CD1c-positive myeloid dendritic cell (primary cell): ENCODE measurements around the gene CCDC30.
A peak's percentile ranks its signal among the peaks of the same experiment; 100 is the strongest.

Experiments used
- DNase-seq: peaks from one replicate; pipeline ENCODE4 v3.0.0-alpha.2; 2016; ENCODE audit errors: extremely low spot score

The CCDC30 gene

GRCh38 chr1:42462828-42463763, at the start of gene CCDC30:
TSS of gene CCDC30 (plus strand) at chr1:42463286. CDS start at chr1:42480552, 17,266 bp downstream.
- DNase-seq, result peak; percentile 99

GRCh38 chr1:42414551-42415496, 48.3 kb upstream of the CCDC30 start:
- DNase-seq, result no peak

GRCh38 chr1:42417166-42417565, 45.9 kb upstream of the CCDC30 start:
- DNase-seq, result no peak

GRCh38 chr1:42418516-42418915, 44.6 kb upstream of the CCDC30 start:
- no peak for DNase-seq

GRCh38 chr1:42419126-42419821, 43.8 kb upstream of the CCDC30 start:
- DNase-seq, result no peak

GRCh38 chr1:42420121-42420520, 43.0 kb upstream of the CCDC30 start:
- no peak for DNase-seq

GRCh38 chr1:42420911-42421585, 42.0 kb upstream of the CCDC30 start:
- DNase-seq, result no peak

- no peak for DNase-seq
These were observed 40.3 kb upstream of the CCDC30 start for GRCh38 chr1:42422737-42423136.

GRCh38 chr1:42423681-42424080, 39.4 kb upstream of the CCDC30 start:
- DNase-seq, result no peak

- no peak for DNase-seq
These were observed 38.9 kb upstream of the CCDC30 start for GRCh38 chr1:42424201-42424600.

GRCh38 chr1:42427240-42427639, 35.8 kb upstream of the CCDC30 start:
- DNase-seq, result no peak

- DNase-seq, result no peak
These were observed 33.5 kb upstream of the CCDC30 start for GRCh38 chr1:42429603-42430002.

- no peak for DNase-seq
These were observed 32.6 kb upstream of the CCDC30 start for GRCh38 chr1:42430286-42431135.

- no peak for DNase-seq
These were observed 31.6 kb upstream of the CCDC30 start for GRCh38 chr1:42431514-42431913.

GRCh38 chr1:42432714-42433113, 30.4 kb upstream of the CCDC30 start:
- no peak for DNase-seq

- DNase-seq, result no peak
These were observed 29.7 kb upstream of the CCDC30 start for GRCh38 chr1:42433369-42433768.

- DNase-seq, result no peak
These were observed 28.7 kb upstream of the CCDC30 start for GRCh38 chr1:42434340-42434739.

- DNase-seq, result no peak
These were observed 23.1 kb upstream of the CCDC30 start for GRCh38 chr1:42439940-42440339.

- DNase-seq, result peak; percentile 48
These were observed 20.4 kb upstream of the CCDC30 start for GRCh38 chr1:42442662-42443061.

GRCh38 chr1:42449256-42449655, 13.8 kb upstream of the CCDC30 start:
- no peak for DNase-seq
